Measurements from ENCODE around the gene TRAPPC2B.
"Not testable (repeated sequence)": the region's sequence is repeated elsewhere in the genome, so short reads cannot be mapped to it uniquely, and the experiment has no call there.

TRAPPC2B gene

DNA sequence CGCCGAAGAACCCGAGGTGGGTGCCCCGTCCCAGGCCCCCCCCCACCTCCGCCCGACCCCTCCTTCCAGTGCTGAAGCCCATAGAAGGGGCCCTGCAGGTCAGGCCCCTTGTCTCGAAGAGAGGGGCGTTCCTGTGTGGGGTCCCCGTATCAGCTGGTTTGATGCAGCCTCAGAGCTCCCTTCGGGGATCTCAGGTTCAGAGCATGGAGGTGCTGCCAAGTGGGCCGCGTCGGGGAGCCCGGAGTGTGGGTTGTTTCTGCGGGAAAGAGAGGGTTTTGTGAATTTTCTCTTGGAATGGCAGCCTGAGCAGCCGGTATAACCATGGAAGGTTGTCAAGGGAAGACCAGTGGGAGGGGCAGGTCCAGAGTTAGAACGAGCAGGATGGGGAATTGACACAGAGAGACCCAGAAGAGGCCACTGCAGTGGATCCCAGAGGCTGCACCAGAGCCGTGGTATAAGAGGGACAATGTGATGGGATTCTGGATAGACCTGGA is 384 bp downstream of the TRAPPC2B start:
- TF ChIP-seq, protein P1, sequence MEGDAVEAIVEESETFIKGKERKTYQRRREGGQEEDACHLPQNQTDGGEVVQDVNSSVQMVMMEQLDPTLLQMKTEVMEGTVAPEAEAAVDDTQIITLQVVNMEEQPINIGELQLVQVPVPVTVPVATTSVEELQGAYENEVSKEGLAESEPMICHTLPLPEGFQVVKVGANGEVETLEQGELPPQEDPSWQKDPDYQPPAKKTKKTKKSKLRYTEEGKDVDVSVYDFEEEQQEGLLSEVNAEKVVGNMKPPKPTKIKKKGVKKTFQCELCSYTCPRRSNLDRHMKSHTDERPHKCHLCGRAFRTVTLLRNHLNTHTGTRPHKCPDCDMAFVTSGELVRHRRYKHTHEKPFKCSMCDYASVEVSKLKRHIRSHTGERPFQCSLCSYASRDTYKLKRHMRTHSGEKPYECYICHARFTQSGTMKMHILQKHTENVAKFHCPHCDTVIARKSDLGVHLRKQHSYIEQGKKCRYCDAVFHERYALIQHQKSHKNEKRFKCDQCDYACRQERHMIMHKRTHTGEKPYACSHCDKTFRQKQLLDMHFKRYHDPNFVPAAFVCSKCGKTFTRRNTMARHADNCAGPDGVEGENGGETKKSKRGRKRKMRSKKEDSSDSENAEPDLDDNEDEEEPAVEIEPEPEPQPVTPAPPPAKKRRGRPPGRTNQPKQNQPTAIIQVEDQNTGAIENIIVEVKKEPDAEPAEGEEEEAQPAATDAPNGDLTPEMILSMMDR (IDR thresholded peaks at IDR 0.05; ENCODE audit: insufficient read depth, low read depth, low read length, missing control alignments), result no peak
- H3K4me3 ChIP-seq (ENCODE audit: low read depth, low read length), result peak overlapping the region; percentile 93
- DNase-seq (ENCODE audit: low read depth), result no peak

DNA sequence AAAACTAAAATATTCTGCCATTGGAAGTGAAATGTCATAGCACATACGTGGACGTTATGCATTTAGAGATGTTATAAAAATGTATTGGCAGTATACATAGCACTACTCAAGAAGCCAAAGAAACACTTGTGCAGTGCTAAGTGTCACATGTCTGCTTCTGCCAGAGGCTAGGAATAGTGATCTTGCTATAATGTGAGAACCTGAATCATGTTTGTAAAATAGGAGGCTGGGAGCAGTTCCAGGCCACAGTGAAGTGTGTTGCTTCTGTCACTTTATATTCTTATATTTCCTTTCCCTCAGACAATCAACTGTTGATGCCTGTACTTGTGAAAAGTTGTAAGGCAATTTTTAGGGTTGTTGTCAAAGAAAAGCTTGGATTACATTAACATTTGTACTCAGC is 3.4 kb downstream of the TRAPPC2B start:
- no peak overlapping the region for H3K4me3 ChIP-seq (ENCODE audit: low read depth, low read length)
- TF ChIP-seq, protein P1 (IDR thresholded peaks at IDR 0.05; ENCODE audit: insufficient read depth, low read depth, low read length, missing control alignments), result no peak
- no peak for DNase-seq (ENCODE audit: low read depth)

DNA sequence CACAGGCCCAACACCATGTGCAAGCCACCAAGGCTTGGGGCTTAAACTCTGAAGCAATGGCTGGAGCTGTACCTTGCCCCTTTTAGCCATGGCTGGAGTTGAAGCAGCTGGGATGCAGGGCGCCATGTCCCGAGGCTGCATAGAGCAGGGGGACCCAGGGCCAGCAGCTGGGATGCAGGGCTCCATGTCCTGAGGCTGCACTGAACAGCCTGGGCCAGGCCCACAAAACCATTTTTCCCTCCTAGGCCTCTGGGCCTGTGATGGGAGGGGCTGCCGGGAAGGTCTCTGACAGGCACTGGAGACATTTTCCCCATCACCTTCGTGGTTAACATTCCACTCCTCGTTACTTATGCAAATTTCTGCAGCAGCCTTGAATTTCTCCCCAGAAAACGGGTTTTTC is 10.8 kb downstream of the TRAPPC2B start:
- no peak overlapping the region for H3K4me3 ChIP-seq (ENCODE audit: low read depth, low read length)
- TF ChIP-seq, protein P1 (IDR thresholded peaks at IDR 0.05; ENCODE audit: insufficient read depth, low read depth, low read length, missing control alignments), result no peak
- DNase-seq (ENCODE audit: low read depth), result no peak

DNA sequence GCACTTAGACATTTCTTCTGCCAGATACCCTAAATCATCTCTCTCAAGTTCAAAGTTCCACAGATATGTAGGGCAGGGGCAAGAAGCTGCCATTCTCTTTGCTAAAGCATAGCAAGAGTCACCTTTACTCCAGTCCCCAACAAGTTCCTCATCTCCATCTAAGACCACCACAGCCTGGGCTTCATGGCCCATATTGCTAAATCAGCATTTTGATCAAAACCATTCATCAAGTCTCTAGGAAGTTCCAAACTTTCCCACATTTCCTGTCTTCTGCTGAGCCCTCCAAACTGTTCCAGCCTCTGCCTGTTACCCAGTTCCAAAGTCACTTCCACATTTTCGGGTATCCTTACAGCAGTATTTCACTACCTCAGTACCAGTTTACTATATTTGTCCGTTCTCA is 11.3 kb downstream of the TRAPPC2B start:
- H3K4me3 ChIP-seq (ENCODE audit: low read depth, low read length); DNase-seq (ENCODE audit: low read depth): not testable (repeated sequence)

DNA sequence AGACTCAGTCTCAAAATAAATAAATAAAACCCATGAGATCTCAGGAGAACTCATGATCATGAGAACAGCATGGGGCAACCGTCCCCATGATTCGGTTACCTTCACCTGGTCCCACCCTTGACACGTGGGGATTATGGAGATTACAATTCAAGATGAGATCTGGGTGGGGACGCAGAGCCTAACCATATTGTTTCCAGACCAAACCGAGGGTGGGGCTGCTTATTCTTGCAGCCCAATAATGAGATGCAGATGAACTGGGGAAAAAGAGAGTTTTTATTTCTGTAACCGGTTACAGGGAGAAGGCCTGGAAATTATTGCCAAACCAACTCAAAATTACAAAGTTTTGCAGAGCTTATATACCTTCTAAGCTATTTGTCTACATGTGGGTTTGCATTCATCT is 12.8 kb downstream of the TRAPPC2B start:
- DNase-seq (ENCODE audit: low read depth), result no peak
- TF ChIP-seq, protein P1 (IDR thresholded peaks at IDR 0.05; ENCODE audit: insufficient read depth, low read depth, low read length, missing control alignments), result no peak
- H3K4me3 ChIP-seq (ENCODE audit: low read depth, low read length), result no peak overlapping the region

DNA sequence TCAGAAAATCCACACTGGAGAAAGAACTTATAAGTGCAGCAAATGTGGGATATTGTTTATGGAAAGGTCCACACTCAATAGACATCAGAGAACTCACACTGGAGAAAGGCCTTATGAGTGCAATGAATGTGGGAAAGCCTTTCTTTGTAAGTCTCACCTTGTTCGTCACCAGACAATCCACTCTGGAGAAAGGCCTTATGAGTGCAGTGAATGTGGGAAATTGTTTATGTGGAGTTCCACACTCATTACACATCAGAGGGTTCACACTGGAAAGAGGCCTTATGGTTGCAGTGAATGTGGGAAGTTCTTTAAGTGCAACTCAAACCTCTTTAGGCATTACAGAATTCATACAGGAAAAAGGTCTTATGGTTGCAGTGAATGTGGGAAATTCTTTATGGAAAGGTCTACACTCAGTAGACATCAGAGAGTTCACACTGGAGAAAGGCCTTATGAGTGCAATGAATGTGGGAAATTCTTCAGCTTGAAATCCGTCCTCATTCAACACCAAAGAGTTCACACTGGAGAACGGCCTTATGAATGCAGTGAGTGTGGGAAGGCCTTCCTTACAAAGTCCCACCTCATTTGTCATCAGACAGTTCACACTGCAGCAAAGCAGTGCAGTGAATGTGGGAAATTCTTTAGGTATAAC is 14.3 kb downstream of the TRAPPC2B start:
- DNase-seq (ENCODE audit: low read depth), result no peak
- H3K4me3 ChIP-seq (ENCODE audit: low read depth, low read length), result no peak overlapping the region
- TF ChIP-seq, protein P1 (IDR thresholded peaks at IDR 0.05; ENCODE audit: insufficient read depth, low read depth, low read length, missing control alignments), result no peak

DNA sequence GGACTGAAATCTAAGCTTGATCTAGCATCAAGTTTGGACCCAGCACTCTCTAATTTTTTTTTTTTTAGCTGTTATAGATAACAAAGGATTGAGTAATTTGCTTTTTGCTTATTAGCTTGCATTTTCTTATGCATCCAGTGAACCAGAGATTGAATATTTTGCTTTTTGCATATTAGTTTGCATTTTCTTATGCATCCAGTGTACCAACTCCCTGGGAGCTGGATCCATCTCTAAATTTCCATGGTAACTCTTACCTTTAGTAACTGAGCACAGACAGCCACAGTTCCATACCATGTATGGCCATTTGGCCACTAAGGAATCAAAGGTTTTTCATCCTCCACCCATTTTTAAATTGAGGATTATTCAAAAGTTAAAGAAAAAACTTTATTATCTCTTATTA is 17.6 kb downstream of the TRAPPC2B start:
- H3K4me3 ChIP-seq (ENCODE audit: low read depth, low read length), result no peak overlapping the region
- no peak for DNase-seq (ENCODE audit: low read depth)
- TF ChIP-seq, protein P1 (IDR thresholded peaks at IDR 0.05; ENCODE audit: insufficient read depth, low read depth, low read length, missing control alignments), result no peak

Measured in GM12865 (cell line).